Body of pancreas (tissue), 4 donors: Measurements from ENCODE around the gene ZNF431.

Source experiments
- CTCF ChIP-seq, 7 experiments: fragments of 450-650 bp in 4 of 7; fragments of 200-600 bp in 3 of 7; sonication (generic) in 3 of 7; IDR thresholded peaks; one replicate each; pipeline ENCODE4 v1.5.1; 2016 to 2019; ENCODE audit warnings: antibody characterized with exemption in 7 of 7
- POLR2A ChIP-seq, 3 donors: fragments of 450-650 bp; IDR thresholded peaks; one replicate each; pipeline ENCODE4 v1.6.1; 2016; ENCODE audit warnings: antibody characterized with exemption in 3 of 3, mild to moderate bottlenecking in 2 of 3

DNA sequence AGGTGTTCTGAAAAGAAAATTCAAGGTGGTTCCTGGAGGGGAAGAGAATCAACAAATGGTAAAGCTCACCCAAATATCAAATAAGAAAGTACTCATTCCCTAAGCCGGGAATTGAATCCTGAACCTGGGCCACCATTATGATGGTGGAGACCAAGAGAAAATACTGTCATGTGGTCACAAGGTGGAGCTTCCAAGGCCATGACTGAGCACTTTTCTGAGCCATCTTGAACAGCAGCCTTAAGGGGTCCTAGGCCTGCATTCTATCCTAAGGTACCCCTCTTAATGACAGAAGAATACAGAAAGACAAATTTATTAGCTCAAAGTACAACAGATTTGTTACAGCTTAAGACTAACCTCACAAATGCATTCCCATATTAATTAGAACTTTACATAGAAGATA lies 9.6 kb downstream of the ZNF431 start:
- TF ChIP-seq POLR2A (IDR thresholded peaks at IDR 0.05) = no peak
- TF ChIP-seq CTCF (IDR thresholded peaks at IDR 0.05) = no peak
